ENCODE results near the gene STARD7.

- no peak for TF ChIP-seq CTCF (IDR thresholded peaks at IDR 0.05; ENCODE audit: low read depth, low read length)
- no peak for TF ChIP-seq EZH2phosphoT487 (IDR thresholded peaks at IDR 0.05; ENCODE audit: low read depth)
Observed at GRCh38 chr2:96163768-96164429, 44.7 kb downstream of the STARD7 start.

All from OCI-LY3 (cell line).